Mammary epithelial cell (primary cell): ENCODE measurements around the gene LHFPL3.

Experiments used
- EZH2 ChIP-seq: IDR thresholded peaks from 2 replicates; pipeline ENCODE4 v1.6.1; 2012; ENCODE audit warnings: low read length, inconsistent platforms, borderline replicate concordance
- TF ChIP-seq, protein P1 (sequence below), 2 donors: IDR thresholded peaks in 1 of 2; conservative IDR thresholded peaks in 1 of 2; 2 replicates each; pipeline ENCODE4 v1.5.1; 2011 to 2012; ENCODE audit warnings: inconsistent platforms in 2 of 2, low read length in 2 of 2, mild to moderate bottlenecking in 2 of 2, control low read depth in 1 of 2, low read depth in 1 of 2; ENCODE audit not compliant: insufficient read depth in 1 of 2; ENCODE audit errors: extremely low read depth in 1 of 2

DNA sequence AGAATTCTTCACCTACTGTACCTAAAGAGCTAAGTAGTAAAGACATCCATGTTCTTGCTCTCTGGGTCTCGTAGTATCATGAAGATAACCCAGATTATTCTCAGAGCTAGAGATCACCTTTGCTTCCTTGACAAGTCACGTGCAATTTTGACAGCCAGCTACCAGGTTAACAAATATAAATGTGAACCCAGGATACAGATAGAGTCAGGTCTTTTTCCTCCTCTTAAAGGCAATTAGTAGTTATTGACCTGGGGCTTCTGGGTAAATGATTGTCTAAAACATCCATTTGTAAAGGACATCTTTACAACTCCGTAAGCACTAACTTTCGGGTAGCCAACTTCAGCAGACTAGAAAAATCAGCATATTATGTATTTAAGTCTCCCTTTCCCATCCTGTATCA, 28.8 kb downstream of the LHFPL3 start:
- TF ChIP-seq, protein P1, sequence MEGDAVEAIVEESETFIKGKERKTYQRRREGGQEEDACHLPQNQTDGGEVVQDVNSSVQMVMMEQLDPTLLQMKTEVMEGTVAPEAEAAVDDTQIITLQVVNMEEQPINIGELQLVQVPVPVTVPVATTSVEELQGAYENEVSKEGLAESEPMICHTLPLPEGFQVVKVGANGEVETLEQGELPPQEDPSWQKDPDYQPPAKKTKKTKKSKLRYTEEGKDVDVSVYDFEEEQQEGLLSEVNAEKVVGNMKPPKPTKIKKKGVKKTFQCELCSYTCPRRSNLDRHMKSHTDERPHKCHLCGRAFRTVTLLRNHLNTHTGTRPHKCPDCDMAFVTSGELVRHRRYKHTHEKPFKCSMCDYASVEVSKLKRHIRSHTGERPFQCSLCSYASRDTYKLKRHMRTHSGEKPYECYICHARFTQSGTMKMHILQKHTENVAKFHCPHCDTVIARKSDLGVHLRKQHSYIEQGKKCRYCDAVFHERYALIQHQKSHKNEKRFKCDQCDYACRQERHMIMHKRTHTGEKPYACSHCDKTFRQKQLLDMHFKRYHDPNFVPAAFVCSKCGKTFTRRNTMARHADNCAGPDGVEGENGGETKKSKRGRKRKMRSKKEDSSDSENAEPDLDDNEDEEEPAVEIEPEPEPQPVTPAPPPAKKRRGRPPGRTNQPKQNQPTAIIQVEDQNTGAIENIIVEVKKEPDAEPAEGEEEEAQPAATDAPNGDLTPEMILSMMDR (conservative IDR thresholded peaks at IDR 0.05 in 1 of 2, IDR thresholded peaks at IDR 0.05 in 1 of 2; ENCODE audit: extremely low read depth in 1 of 2, insufficient read depth in 1 of 2, low read depth in 1 of 2, low read length in 2 of 2) = no peak
- no peak for TF ChIP-seq EZH2
